Left ventricle myocardium inferior (tissue), 1 donor: ENCODE measurements around the gene PYGB. TPM values are rescaled to one million over a fixed set of nuclear protein-coding genes. Genes with fewer than 3 reads are reported as not detected.

Experiments
- DNase-seq: peaks from one replicate; pipeline ENCODE4 v3.0.0-alpha.2; 2020
- H3K27ac ChIP-seq: fragments of 200-600 bp; replicated peaks from 2 replicates; pipeline ENCODE4 v1.8.0; 2021
- H3K27me3 ChIP-seq: fragments of 200-600 bp; 2 replicates; pipeline ENCODE4 v1.8.0; 2021; ENCODE audit warnings: low read depth
- H3K36me3 ChIP-seq: fragments of 200-600 bp; 2 replicates; pipeline ENCODE4 v1.8.0; 2021
- H3K4me1 ChIP-seq: fragments of 200-600 bp; 2 replicates; pipeline ENCODE4 v1.8.0; 2021
- H3K4me3 ChIP-seq: fragments of 200-600 bp; 2 replicates; pipeline ENCODE4 v1.8.0; 2021; ENCODE audit warnings: mild to moderate bottlenecking, moderate library complexity
- H3K9me3 ChIP-seq: fragments of 200-600 bp; replicated peaks from 2 replicates; pipeline ENCODE4 v1.8.0; 2021
- CTCF ChIP-seq: fragments of 200-600 bp; IDR thresholded peaks from 2 replicates; pipeline ENCODE4 v1.8.0; 2021; ENCODE audit warnings: antibody characterized with exemption, mild to moderate bottlenecking, borderline replicate concordance
- intact Hi-C: fragments of 100-400 bp; cut with micrococcal nuclease; formaldehyde crosslinking; loops from one replicate; pipeline ENCODE4 v1.11.0; 2022
- total RNA-seq: library from RNA; stranded (reverse); fragmentation: NEBNext Ultra II Directional; extraction: Animal tissue kit (Norgen Biotek cat#: 25700); gene quantifications from one replicate; pipeline ENCODE4 v1.2.1, GENCODE V29; 2021
- donor health status: DM: no; HTN: yes; CAD: no; lungs with severe emphysema.

The PYGB gene
- total RNA-seq, 1 donor from 2014 or later: 218 TPM

DNA sequence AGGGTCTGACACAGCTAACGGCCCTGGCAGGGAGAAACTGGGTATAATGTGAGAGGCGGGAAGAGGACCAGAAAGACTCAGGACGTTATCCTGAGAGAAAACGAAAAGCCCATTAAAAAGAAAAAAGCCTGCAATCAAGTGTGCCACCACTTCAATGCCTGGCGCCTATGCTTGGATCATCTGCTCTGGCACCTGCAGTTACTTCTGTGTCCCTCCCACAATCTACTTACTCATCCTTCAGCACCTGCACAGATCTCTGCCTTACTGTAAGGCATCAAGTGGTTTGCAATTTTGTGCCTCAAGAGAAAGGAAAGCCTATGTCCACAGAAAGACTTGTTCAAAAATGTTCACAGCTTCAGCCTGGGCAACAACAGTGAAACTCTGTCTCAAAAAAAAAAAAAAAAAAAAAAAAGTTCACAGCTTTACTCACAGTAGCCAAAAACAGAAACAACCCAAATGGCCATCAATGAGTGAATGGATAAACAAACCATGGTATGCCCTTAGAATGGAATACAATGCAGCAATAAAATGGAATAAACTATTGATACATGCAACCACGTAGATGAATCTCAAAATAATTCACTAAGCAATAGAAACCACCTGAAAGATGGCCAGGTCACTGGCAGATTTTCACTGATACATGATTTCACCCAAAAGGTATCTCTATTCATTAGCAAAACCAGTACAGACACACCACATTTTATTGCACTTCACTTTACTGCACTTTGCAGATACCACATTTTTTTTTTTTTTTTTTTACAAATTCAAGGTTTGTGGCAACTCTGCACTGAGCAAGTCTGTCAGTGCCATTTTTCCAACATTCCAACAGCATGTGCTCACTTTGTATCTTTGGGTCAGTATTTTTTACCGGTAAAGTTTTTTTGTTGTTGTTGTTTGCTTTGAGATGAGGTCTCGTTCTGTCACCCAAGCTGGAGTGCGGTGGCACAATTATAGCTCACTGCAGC lies 94.1 kb downstream of the PYGB start:
- intact Hi-C loops: no loop called here
- TF ChIP-seq CTCF: no peak

GRCh38 chr20:25344634-25345033 lies 96.7 kb downstream of the PYGB start:
- TF ChIP-seq CTCF: no peak
- H3K4me1 ChIP-seq: peaks cover 5% of the 10 kb centered on the region

More for the DNA sequence above, 94.1 kb downstream of the PYGB start:
- H3K36me3 ChIP-seq: peaks cover 3% of the 10 kb centered on the region
- H3K4me3 ChIP-seq: no peak overlapping the region
- no peaks in the 10 kb centered on the region for H3K9me3 ChIP-seq
- DNase-seq: no peak
- no peak overlapping the region for H3K27ac ChIP-seq
- peaks cover 5% of the 10 kb centered on the region for H3K4me1 ChIP-seq
- H3K27me3 ChIP-seq: no peaks in the 10 kb centered on the region

DNA sequence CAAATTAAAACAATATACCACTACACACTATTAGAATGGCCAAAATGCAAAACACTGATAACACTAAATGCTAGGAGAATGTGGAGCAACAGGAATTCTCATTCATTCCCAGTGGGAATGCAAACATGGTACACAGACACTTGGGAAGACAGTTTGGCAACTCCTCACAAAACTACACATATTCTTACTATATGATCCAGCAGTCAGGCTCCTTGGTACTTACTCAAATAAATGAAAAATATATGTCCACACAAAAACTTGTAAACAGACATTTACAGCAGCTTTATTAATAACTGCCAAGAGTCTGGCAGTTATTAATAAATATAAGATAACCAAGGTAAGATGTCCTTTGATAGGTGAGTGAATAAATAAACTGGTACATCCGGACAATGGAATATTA lies 97.8 kb downstream of the PYGB start:
- TF ChIP-seq CTCF: no peak
- Histone ChIP-seq H3K4me1 (peaks cover 9% of the 10 kb centered on the region), H3K9me3 (no peaks in the 10 kb centered on the region), H3K27me3 (no peaks in the 10 kb centered on the region), H3K4me3 (no peak overlapping the region), H3K36me3 (no peaks in the 10 kb centered on the region), H3K27ac (no peak overlapping the region)
- intact Hi-C loops: no loop called here
- no peak for DNase-seq

More at GRCh38 chr20:25344634-25345033, 96.7 kb downstream of the PYGB start:
- no peaks in the 10 kb centered on the region for H3K36me3 ChIP-seq
- intact Hi-C loops: no loop called here
- no peak overlapping the region for H3K4me3 ChIP-seq
- H3K9me3 ChIP-seq: no peaks in the 10 kb centered on the region
- H3K27ac ChIP-seq: no peak overlapping the region
- DNase-seq: no peak
- no peaks in the 10 kb centered on the region for H3K27me3 ChIP-seq

GRCh38 chr20:25346349-25346748 lies 98.5 kb downstream of the PYGB start:
- Histone ChIP-seq H3K27me3 (no peaks in the 10 kb centered on the region), H3K27ac (no peak overlapping the region), H3K4me1 (peaks cover 9% of the 10 kb centered on the region), H3K36me3 (no peaks in the 10 kb centered on the region), H3K9me3 (no peaks in the 10 kb centered on the region), H3K4me3 (no peak overlapping the region)
- no peak for DNase-seq
- intact Hi-C loops: no loop called here
- no peak for TF ChIP-seq CTCF

Other genes with a start within 250 kb of the PYGB start
- 159 TPM for gene ACSS1, start 189.9 kb upstream of the PYGB start, total RNA-seq
- 0.33 TPM for gene VSX1, start 165.9 kb upstream of the PYGB start, total RNA-seq
- gene ENTPD6, start 52.4 kb upstream of the PYGB start, total RNA-seq: 106 TPM
- 23.2 TPM for gene ABHD12, start 142.8 kb downstream of the PYGB start, total RNA-seq
- 0.41 TPM for gene GINS1, start 159.6 kb downstream of the PYGB start, total RNA-seq